HG03521 (cell line): Measurements from ENCODE around the gene MPP2.
"Not testable (repeated sequence)": the region's sequence is repeated elsewhere in the genome, so short reads cannot be mapped to it uniquely, and the experiment has no call there.

Experiments used
- ATAC-seq: cut with Tn5 transposase; IDR thresholded peaks from one replicate; pipeline ENCODE4 v1.9.1; 2021; ENCODE audit warnings: mild to moderate bottlenecking, moderate library complexity; ENCODE audit not compliant: unreplicated experiment

Gene MPP2

GRCh38 chr17:43931062-43931571, 23.8 kb upstream of the MPP2 start:
- no peak for ATAC-seq

GRCh38 chr17:43928609-43929008, 21.3 kb upstream of the MPP2 start:
- ATAC-seq = no peak

- ATAC-seq = not testable (repeated sequence)
These were observed 20.6 kb upstream of the MPP2 start for GRCh38 chr17:43927929-43928328.

GRCh38 chr17:43927060-43927864, 19.9 kb upstream of the MPP2 start:
- no peak for ATAC-seq

GRCh38 chr17:43924558-43924957, 17.2 kb upstream of the MPP2 start:
- no peak for ATAC-seq

- no peak for ATAC-seq
These were observed 13.3 kb upstream of the MPP2 start for GRCh38 chr17:43920500-43921095.

GRCh38 chr17:43918026-43918389, 10.7 kb upstream of the MPP2 start:
- ATAC-seq = no peak

GRCh38 chr17:43917348-43918025, 10.2 kb upstream of the MPP2 start:
- no peak for ATAC-seq

GRCh38 chr17:43917016-43917347, 9.6 kb upstream of the MPP2 start:
- no peak for ATAC-seq

GRCh38 chr17:43916385-43916784, 9.0 kb upstream of the MPP2 start:
- ATAC-seq = no peak

- ATAC-seq = no peak
These were observed 8.2 kb upstream of the MPP2 start for GRCh38 chr17:43915559-43915958.

GRCh38 chr17:43914451-43914850, 7.1 kb upstream of the MPP2 start:
- ATAC-seq = no peak

GRCh38 chr17:43913584-43913983, 6.2 kb upstream of the MPP2 start:
- ATAC-seq = no peak

GRCh38 chr17:43912635-43913304, 5.4 kb upstream of the MPP2 start:
- ATAC-seq = no peak

GRCh38 chr17:43911904-43912303, 4.6 kb upstream of the MPP2 start:
- ATAC-seq = no peak

GRCh38 chr17:43909537-43910231, 2.3 kb upstream of the MPP2 start:
- no peak for ATAC-seq

- no peak for ATAC-seq
These were observed 824 bp upstream of the MPP2 start for GRCh38 chr17:43907998-43908721.

- ATAC-seq = no peak
These were observed 348 bp downstream of the MPP2 start for GRCh38 chr17:43906951-43907424.

- no peak for ATAC-seq
These were observed 1.1 kb downstream of the MPP2 start for GRCh38 chr17:43905985-43906852.
